ENCODE data around the gene TECPR1.

The TECPR1 gene

GRCh38 chr7:98248156-98248555, 3.9 kb downstream of the TECPR1 start:
- in situ Hi-C loops (cut with MboI; ENCODE audit: low sequenced_read_pairs): no loop called here

DNA sequence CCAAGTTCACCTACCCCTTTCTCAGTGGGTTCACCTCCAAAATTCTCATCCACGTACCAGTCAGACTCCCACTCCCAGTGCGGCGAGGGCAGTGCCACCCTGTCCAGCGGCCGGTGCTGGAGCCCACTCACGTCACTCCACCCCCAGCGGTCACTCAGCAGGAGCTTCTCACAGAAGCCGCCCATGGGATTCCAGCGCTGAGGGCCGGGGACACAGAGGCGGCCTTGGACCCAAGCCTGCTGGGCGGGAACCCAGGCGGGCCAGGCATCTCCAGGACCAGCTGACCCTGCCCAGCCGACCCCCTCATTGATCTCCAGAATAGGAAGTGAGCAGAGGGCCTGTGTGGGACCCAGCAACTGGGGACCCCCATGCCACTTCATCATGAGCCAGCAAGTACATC, 7.2 kb downstream of the TECPR1 start:
- in situ Hi-C loops (cut with MboI; ENCODE audit: low sequenced_read_pairs): no loop called here

DNA sequence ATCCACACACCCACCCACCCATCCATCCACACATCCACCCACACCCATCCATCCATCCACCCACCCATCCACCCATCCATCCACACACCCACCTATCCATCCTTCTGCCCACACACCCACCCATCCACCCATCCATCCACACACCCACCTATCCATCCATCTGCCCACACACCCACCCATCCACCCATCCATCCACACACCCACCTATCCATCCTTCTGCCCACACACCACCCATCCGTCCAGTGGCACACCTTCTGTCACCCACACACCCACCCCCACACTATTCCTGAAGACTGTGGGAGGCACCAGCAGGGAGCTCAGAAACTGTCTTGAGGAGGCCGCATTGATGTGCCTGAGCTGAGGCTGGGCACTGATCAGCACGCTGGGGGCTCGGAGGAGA, 9.1 kb downstream of the TECPR1 start:
- in situ Hi-C loops (cut with MboI; ENCODE audit: low sequenced_read_pairs): no loop called here

- in situ Hi-C loops (cut with MboI; ENCODE audit: low sequenced_read_pairs): no loop called here
These were observed 9.7 kb downstream of the TECPR1 start for GRCh38 chr7:98242342-98242741.

GRCh38 chr7:98241674-98242241, 10.3 kb downstream of the TECPR1 start:
- in situ Hi-C loops (cut with MboI; ENCODE audit: low sequenced_read_pairs): no loop called here

GRCh38 chr7:98240961-98241673, 10.9 kb downstream of the TECPR1 start:
- in situ Hi-C loops (cut with MboI; ENCODE audit: low sequenced_read_pairs): no loop called here

GRCh38 chr7:98238976-98239375, 13.1 kb downstream of the TECPR1 start:
- in situ Hi-C loops (cut with MboI; ENCODE audit: low sequenced_read_pairs): no loop called here

GRCh38 chr7:98238076-98238475, 14.0 kb downstream of the TECPR1 start:
- in situ Hi-C loops (cut with MboI; ENCODE audit: low sequenced_read_pairs): no loop called here

- in situ Hi-C loops (cut with MboI; ENCODE audit: low sequenced_read_pairs): no loop called here
These were observed 15.5 kb downstream of the TECPR1 start for GRCh38 chr7:98236355-98237185.

- in situ Hi-C loops (cut with MboI; ENCODE audit: low sequenced_read_pairs): no loop called here
These were observed 16.1 kb downstream of the TECPR1 start for GRCh38 chr7:98235901-98236300.

DNA sequence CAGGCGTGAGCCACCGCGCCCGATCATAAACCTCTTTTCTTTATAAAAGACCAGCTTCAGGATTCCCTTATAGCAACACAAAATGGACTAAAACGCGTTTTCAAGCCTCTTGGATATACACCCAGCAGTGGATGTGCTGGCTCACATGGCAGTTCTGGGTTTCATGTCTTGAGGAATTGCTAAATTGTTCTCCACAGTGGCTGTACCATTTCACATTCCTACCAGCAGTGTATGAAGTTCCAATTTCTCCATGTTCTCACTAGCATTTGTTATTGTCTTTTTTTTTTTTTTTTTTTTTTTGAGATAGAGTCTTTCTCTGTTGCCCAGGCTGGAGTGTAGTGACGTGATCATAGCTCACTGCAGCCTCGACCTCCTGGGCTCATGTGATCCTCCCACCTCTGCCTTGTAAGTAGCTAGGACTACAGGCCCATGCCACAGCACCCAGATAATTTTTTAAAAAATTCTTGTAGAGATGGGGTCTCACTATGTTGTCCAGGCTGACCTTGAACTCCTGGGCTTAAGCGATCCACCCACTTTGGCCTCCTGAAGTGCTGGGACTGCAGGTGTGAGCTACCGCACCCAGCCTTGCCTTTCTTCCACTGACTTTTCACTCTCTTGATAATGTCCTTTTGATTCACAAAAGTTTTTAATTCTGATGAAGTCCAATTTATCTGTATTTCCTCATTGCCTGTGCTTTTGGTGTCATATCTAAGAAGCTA, 17.4 kb downstream of the TECPR1 start:
- in situ Hi-C loops (cut with MboI; ENCODE audit: low sequenced_read_pairs): no loop called here

DNA sequence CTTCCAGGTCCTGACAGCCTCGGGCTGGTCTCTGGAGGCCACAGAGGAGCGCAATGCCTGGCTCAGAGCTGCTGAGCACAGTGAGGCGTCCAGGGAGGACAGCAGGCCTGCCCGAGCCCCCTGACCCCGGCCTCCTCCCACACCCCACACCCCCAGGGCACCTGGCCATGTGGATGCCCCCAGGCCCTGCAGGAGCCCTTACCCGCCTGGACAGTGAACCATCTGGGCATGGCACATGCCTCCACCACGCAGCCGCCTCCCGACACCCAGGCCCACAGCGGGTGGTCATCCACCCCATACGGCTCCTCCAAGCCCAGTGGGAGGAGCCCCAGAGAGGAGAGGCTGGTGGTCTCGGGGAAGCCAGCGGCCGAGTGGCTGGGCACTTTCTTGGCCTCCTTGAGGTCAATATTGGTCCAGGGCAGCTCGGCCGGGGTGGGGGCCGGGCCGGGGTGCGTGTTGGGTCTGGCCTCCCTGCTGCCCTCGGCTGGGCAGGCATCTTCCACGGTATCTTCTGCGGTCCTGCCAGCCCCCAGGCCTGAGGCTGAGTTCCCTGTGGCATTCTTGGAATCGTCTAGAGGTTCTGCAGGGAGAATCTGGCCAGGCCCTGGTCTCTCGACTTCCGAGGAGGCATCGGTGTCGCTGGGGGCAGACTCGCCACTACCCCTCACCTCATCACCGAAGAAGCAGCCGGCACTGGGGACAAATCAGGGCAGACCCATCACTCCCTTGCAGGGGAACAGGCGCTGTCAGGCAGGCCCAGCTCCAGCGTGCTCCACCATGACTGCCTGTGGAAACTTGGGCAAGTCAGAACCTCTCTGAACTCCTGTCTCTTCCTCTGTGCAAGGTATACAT, 18.6 kb downstream of the TECPR1 start:
- in situ Hi-C loops (cut with MboI; ENCODE audit: low sequenced_read_pairs): no loop called here

DNA sequence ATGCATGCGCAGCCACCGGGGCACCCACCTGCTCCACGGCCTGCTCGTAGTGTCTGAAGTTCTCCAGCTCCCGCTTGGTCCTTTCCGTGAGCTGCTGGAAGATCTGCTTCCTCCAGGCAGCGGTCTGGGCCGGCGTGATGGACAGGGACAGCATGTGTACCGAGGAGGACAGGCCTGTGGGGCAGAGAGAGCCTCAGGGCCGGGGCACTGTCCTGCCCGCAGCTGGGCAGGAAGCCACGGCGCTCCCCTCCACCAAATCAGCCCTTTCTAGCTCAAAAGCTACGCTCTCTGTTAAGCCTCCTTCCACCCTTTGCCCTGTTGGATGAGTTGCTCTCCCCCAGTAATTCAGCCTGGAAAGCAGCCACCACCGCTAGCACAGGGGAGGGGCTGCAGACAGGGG, 19.2 kb downstream of the TECPR1 start:
- in situ Hi-C loops (cut with MboI; ENCODE audit: low sequenced_read_pairs): no loop called here

DNA sequence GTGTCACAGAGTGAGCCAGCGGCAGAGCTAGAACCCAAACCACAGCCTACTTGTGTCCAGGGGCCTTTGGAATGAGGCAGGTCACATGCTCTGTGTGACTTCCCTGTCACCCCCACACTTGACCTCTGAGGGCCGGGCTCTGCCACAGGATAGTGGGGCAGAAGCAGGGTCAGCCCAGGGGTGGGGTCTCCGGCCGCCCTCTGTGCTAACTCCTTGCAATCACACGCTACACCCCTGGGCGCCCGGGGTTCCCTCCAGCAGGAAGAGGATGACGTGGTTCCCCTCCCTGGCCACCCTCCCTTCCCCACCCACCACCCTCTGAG, 19.8 kb downstream of the TECPR1 start:
- in situ Hi-C loops (cut with MboI; ENCODE audit: low sequenced_read_pairs): no loop called here

DNA sequence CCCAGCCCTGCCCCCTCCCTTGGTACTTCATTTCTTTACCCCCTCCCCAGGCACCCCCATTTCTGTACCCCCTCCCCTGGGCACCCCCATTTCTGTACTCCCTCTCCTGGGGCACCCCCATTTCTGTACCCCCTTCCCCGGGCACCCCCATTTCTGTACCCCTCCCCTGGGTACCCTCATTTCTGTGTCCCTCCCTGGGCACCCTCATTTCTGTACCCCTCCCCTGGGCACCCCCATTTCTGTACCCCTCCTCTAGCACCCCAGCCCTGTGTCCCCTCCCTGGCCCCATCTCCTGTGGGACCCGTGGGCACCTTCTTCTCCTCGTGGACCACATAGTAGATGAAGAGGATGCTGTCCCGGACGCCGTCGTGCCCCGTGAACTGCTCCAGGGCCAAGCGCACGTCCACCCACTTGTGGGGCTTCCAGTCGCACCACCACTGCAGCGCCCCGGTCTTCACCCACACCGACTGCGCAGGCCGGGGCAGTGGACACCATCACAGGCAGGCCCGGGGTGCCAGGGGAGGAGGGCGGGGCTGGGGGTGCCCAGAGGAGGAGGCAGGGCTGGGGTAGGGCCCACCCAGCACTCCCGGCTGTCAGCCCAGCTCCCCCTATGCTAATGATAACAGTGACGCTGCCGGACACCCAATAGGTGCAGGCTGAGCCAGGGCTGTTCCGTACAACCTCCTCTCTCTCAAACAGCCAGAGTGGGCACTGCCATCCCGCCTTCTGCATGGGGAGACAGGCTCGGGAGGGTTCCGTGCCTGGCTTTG, 20.4 kb downstream of the TECPR1 start:
- in situ Hi-C loops (cut with MboI; ENCODE audit: low sequenced_read_pairs): no loop called here

GRCh38 chr7:98230746-98231471, 21.1 kb downstream of the TECPR1 start:
- in situ Hi-C loops (cut with MboI; ENCODE audit: low sequenced_read_pairs): no loop called here

- in situ Hi-C loops (cut with MboI; ENCODE audit: low sequenced_read_pairs): no loop called here
These were observed 21.9 kb downstream of the TECPR1 start for GRCh38 chr7:98229991-98230745.

- in situ Hi-C loops (cut with MboI; ENCODE audit: low sequenced_read_pairs): no loop called here
These were observed 22.6 kb downstream of the TECPR1 start for GRCh38 chr7:98229441-98229840.
